A375 (cell line): ENCODE measurements around the gene STOX2. TPM values are rescaled to one million over a fixed set of nuclear protein-coding genes. Genes with fewer than 3 reads are reported as not detected.

Source experiments
- total RNA-seq: library from RNA; depleted of rRNA; stranded (reverse); fragments of >200 nt; shearing (Covaris generic); gene quantifications from 2 replicates; pipeline ENCODE4 v1.2.3, GENCODE V29; 2014; rRNA removed

Gene STOX2, protein sequence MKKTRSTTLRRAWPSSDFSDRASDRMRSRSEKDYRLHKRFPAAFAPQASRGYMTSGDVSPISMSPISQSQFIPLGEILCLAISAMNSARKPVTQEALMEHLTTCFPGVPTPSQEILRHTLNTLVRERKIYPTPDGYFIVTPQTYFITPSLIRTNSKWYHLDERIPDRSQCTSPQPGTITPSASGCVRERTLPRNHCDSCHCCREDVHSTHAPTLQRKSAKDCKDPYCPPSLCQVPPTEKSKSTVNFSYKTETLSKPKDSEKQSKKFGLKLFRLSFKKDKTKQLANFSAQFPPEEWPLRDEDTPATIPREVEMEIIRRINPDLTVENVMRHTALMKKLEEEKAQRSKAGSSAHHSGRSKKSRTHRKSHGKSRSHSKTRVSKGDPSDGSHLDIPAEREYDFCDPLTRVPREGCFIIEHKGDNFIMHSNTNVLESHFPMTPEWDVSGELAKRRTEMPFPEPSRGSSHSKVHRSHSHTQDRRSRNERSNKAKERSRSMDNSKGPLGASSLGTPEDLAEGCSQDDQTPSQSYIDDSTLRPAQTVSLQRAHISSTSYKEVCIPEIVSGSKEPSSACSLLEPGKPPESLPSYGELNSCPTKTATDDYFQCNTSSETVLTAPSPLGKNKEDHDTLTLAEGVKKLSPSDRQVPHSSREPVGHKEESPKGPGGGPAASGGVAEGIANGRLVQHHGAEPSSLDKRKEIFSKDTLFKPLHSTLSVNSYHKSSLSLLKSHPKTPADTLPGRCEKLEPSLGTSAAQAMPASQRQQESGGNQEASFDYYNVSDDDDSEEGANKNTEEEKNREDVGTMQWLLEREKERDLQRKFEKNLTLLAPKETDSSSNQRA (N-terminal part only)
- 0.94 and 1.1 TPM in 2 replicates for total RNA-seq

GRCh38 chr4:183905081-183905592 is at the start of gene STOX2:
Gene STOX2 (plus strand): TSS chr4:183905307. CDS start chr4:183906791, 1,484 bp downstream.

Other genes with a start within 250 kb of the STOX2 start
- gene RWDD4, start 246.1 kb upstream of the STOX2 start, total RNA-seq, result 13.7 and 19.5 TPM in 2 replicates
- 33.7 and 46.0 TPM in 2 replicates for gene TRAPPC11, start 246.0 kb upstream of the STOX2 start, total RNA-seq